Calu3 (cell line): ENCODE measurements around the gene MPC1. TPM values are rescaled to one million over a fixed set of nuclear protein-coding genes. Genes with fewer than 3 reads are reported as not detected.

ENCODE experiments used
- BruUV-seq: library from RNA; stranded (reverse); fragments of 400-500 nt; replicated peaks from 2 replicates; lab custom pipeline; 2021; lab: Mats Ljungman, UMichigan
- CTCF ChIA-PET: fragments of 300-600 bp; sonication (Branson Sonifier 250); formaldehyde crosslinking; loops from one replicate; lab custom pipeline; 2022; ENCODE audit warnings: antibody characterized with exemption; lab: Charles Lee
- DNase-seq: peaks from one replicate; pipeline ENCODE4 v3.0.0; 2022
- H3K27ac Mint-ChIP-seq: one replicate; pipeline ENCODE4 v1.8.0; 2022; ENCODE audit warnings: mixed read lengths; ENCODE audit not compliant: unreplicated experiment
- H3K27me3 Mint-ChIP-seq: one replicate; pipeline ENCODE4 v1.8.0; 2022; ENCODE audit warnings: mixed read lengths; ENCODE audit not compliant: unreplicated experiment
- H3K36me3 Mint-ChIP-seq: one replicate; pipeline ENCODE4 v1.8.0; 2022; ENCODE audit warnings: mild to moderate bottlenecking, moderate library complexity, mixed read lengths; ENCODE audit not compliant: insufficient read depth, unreplicated experiment
- H3K4me1 Mint-ChIP-seq: one replicate; pipeline ENCODE4 v1.8.0; 2022; ENCODE audit warnings: mild to moderate bottlenecking, low read depth, mixed read lengths; ENCODE audit not compliant: unreplicated experiment
- H3K4me3 Mint-ChIP-seq: one replicate; pipeline ENCODE4 v1.8.0; 2022; ENCODE audit warnings: mild to moderate bottlenecking, low read depth, moderate library complexity, mixed read lengths; ENCODE audit not compliant: unreplicated experiment
- H3K9me3 Mint-ChIP-seq: one replicate; pipeline ENCODE4 v1.8.0; 2022; ENCODE audit warnings: low read depth, mixed read lengths; ENCODE audit not compliant: unreplicated experiment
- CTCF ChIP-seq: fragments of 200-600 bp; IDR thresholded peaks from one replicate; pipeline ENCODE4 v1.8.0; 2022; ENCODE audit warnings: antibody characterized with exemption; ENCODE audit not compliant: unreplicated experiment
- intact Hi-C: fragments of 100-400 bp; cut with micrococcal nuclease; formaldehyde crosslinking; loops from one replicate; pipeline ENCODE4 v1.10.0; 2022; ENCODE audit not compliant: unreplicated experiment
- total RNA-seq: library from RNA; stranded (reverse); gene quantifications from 2 replicates; pipeline ENCODE4 v1.2.3, GENCODE V29; 2022

MPC1 gene
- total RNA-seq, 1 experiment from 2014 or later, result 48.9 TPM

DNA sequence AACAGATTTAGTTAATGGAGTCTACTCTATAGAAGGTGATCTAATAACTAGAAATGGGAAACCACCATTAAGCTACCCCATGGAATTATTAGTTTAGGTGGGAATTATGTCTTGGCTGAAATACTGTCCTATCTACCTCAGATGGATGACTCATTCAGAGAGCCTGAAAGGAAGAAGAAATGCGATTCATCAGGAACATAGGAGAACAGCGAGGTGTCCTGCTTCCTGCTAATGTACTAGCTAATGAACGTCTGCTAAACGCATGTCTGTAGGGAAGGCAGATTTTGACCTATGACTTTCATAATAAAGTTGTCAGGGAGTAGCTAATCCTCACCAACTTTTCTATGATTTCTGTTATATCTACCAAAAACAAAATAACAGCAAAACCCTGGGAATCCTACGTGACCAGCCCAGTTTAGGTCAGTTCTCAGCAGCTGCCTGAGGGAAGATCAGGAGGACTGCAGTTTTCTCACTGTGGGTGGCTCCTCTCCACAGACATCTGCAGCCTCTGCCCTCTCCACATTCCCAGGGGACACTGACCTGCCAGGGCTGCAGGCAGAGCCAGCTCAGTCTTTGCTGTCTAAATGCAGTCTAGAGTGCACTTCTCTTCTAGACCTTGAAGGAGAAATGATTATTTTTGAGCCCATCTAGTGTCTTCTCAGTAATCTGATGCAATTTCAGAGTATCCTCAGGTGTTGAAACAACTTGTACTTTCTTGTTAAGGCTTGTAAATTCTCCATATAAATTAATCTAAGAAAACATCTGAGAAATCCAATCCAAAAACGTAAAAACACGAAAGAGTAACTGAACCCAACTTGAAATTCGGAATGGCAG lies 22.3 kb downstream of the MPC1 start:
- H3K27me3 Mint-ChIP-seq, result no peaks in the 10 kb centered on the region
- H3K36me3 Mint-ChIP-seq, result peaks cover 5% of the 10 kb centered on the region
- H3K9me3 Mint-ChIP-seq, result no peaks in the 10 kb centered on the region
- H3K27ac Mint-ChIP-seq, result no peak overlapping the region
- H3K4me1 Mint-ChIP-seq, result peaks cover 7% of the 10 kb centered on the region
- CTCF ChIA-PET, result interaction anchor here (1.1 kb wide), 1 partner anchor 21 kb away, joined by 4 read pairs; no protein-coding TSS in a partner anchor
- intact Hi-C loops, result no loop called here
- no peak overlapping the region for H3K4me3 Mint-ChIP-seq
- no peak for TF ChIP-seq CTCF
- no peak for DNase-seq
- BruUV-seq, result no TSS peak

DNA sequence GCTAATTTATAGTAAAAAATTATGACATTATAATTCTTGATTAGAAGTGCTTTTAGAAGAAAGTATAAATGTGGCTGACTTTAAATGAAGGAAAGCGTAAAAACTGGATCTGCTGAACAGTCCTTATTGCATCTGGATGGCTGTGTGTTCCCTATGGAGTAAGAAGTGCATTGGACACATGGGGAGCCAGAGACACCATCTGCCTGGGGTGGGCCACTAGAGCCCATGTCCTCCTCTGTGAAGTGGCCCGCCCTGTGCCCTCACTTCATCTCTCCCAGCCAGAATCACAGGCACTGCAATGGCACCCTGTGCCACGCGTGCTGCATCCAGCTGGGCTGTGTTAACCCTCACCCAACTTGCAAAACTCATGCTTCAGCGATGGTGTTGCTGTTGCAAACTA lies 27.2 kb downstream of the MPC1 start:
- no peak for TF ChIP-seq CTCF
- Mint-ChIP-seq H3K9me3 (no peaks in the 10 kb centered on the region), H3K4me3 (no peak overlapping the region), H3K36me3 (no peaks in the 10 kb centered on the region), H3K27ac (no peak overlapping the region), H3K4me1 (peaks cover 14% of the 10 kb centered on the region), H3K27me3 (no peaks in the 10 kb centered on the region)
- DNase-seq, result no peak
- intact Hi-C loops, result no loop called here
- BruUV-seq, result no TSS peak
- CTCF ChIA-PET, result no interaction called here

- no peak for DNase-seq
- Mint-ChIP-seq H3K27me3 (no peaks in the 10 kb centered on the region), H3K4me1 (peaks cover 13% of the 10 kb centered on the region), H3K9me3 (no peaks in the 10 kb centered on the region), H3K4me3 (no peak overlapping the region), H3K36me3 (no peaks in the 10 kb centered on the region), H3K27ac (no peak overlapping the region)
- intact Hi-C loops, result no loop called here
- CTCF ChIA-PET, result no interaction called here
- BruUV-seq, result no TSS peak
- TF ChIP-seq CTCF, result no peak
Observed at GRCh38 chr6:166354965-166355364, 27.8 kb downstream of the MPC1 start.

- H3K27me3 Mint-ChIP-seq, result no peaks in the 10 kb centered on the region
- CTCF ChIA-PET, result no interaction called here
- BruUV-seq, result no TSS peak
Observed at GRCh38 chr6:166354143-166354542, 28.6 kb downstream of the MPC1 start.

More at GRCh38 chr6:166354143-166354542, 28.6 kb downstream of the MPC1 start:
- Mint-ChIP-seq H3K36me3 (no peaks in the 10 kb centered on the region), H3K4me1 (peaks cover 13% of the 10 kb centered on the region), H3K9me3 (no peaks in the 10 kb centered on the region), H3K27ac (no peak overlapping the region), H3K4me3 (no peak overlapping the region)
- no peak for DNase-seq
- intact Hi-C loops, result no loop called here
- no peak for TF ChIP-seq CTCF
